ENCODE results near the gene RAD9B. TPM values are rescaled to one million over a fixed set of nuclear protein-coding genes. Genes with fewer than 3 reads are reported as not detected.

The RAD9B gene
- total RNA-seq, 1 donor from 2014 or later: 0.26 TPM

DNA sequence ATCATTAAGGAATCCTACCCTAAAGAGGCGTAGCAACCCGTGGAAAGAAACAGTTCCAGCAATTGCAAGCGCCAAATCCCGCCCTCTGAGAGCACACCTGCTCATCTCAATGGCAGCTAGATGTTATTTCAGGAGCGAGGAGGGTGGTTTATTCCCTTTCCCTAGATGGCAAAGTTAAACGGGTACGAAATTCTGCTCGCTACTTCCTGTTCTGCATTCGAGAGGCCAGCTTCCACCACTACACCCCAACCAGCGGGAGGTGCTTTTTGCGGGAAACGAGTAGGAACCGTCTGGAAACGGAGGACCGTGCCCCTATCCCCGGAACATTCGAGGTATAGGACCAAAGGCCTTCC, 756 bp upstream of the RAD9B start:
- no peak for TF ChIP-seq CTCF (IDR thresholded peaks at IDR 0.05; ENCODE audit: insufficient read depth, low read length, severe bottlenecking)
- FAIRE-seq: peak; percentile 55
- H3K36me3 ChIP-seq (ENCODE audit: control insufficient read depth, insufficient read depth, low read length): no peaks in the 10 kb centered on the region
- DNase-seq (ENCODE audit: low read depth): peak; percentile 72
- peak overlapping the region; percentile 70 for H3K4me3 ChIP-seq (ENCODE audit: low read depth, low read length)
- H3K27me3 ChIP-seq (ENCODE audit: control insufficient read depth, insufficient read depth, low read length): no peaks in the 10 kb centered on the region

GRCh38 chr12:110503432-110503831, 1.3 kb downstream of the RAD9B start:
- Histone ChIP-seq H3K36me3 (ENCODE audit: control insufficient read depth, insufficient read depth, low read length) (no peaks in the 10 kb centered on the region), H3K27me3 (ENCODE audit: control insufficient read depth, insufficient read depth, low read length) (no peaks in the 10 kb centered on the region), H3K4me3 (ENCODE audit: low read depth, low read length) (no peak overlapping the region)
- FAIRE-seq (no peak), DNase-seq (ENCODE audit: low read depth) (no peak)
- no peak for TF ChIP-seq CTCF (IDR thresholded peaks at IDR 0.05; ENCODE audit: insufficient read depth, low read length, severe bottlenecking)

GRCh38 chr12:110505332-110505731, 3.2 kb downstream of the RAD9B start:
- FAIRE-seq: no peak
- no peak overlapping the region for H3K4me3 ChIP-seq (ENCODE audit: low read depth, low read length)
- DNase-seq (ENCODE audit: low read depth): no peak
- H3K36me3 ChIP-seq (ENCODE audit: control insufficient read depth, insufficient read depth, low read length): no peaks in the 10 kb centered on the region
- no peaks in the 10 kb centered on the region for H3K27me3 ChIP-seq (ENCODE audit: control insufficient read depth, insufficient read depth, low read length)
- no peak for TF ChIP-seq CTCF (IDR thresholded peaks at IDR 0.05; ENCODE audit: insufficient read depth, low read length, severe bottlenecking)

DNA sequence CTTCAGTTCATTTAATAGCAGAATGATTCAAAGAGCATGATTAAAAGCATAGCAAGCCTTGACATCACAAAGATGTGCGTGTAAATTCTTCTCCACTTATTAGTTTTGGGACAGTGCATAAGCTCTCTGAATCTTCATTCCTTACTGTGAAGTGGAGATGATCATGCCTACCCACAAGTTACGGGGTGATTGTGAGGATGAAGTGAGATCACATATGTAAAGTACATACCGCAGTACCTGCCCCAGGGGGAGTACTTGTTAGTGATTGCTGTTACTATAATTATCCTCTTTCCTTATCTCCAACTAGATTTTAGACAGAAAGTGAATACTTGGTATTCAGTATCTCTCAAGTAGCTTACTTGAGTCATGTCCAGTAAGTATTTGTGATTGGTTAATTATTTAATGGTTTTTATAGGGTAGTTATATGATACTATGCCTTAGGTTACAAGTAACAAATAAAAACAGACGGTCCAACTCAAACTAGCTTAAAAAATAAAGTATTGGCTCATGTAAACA, 6.0 kb downstream of the RAD9B start:
- no peaks in the 10 kb centered on the region for H3K27me3 ChIP-seq (ENCODE audit: control insufficient read depth, insufficient read depth, low read length)
- no peaks in the 10 kb centered on the region for H3K36me3 ChIP-seq (ENCODE audit: control insufficient read depth, insufficient read depth, low read length)
- no peak overlapping the region for H3K4me3 ChIP-seq (ENCODE audit: low read depth, low read length)
- DNase-seq (ENCODE audit: low read depth) (peak; percentile 23), FAIRE-seq (no peak)
- no peak for TF ChIP-seq CTCF (IDR thresholded peaks at IDR 0.05; ENCODE audit: insufficient read depth, low read length, severe bottlenecking)

DNA sequence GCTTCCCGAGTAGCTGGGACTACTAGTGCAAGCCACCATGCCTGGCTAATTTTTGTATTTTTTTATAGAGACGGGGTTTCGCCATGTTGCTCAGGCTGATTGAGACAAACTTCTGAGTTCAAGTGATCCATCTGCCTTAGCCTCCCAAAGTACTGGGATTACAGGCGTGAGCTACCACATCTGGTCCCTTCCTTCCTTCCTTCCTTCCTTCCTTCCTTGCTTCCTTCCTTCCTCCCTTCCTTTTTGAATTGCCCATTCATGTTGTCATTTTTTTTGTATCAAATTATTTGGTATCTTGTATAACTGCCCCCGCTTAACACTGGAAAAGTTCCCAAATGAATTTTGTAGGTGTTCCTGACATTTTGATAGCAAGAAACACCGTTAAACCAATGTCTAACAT, 11.7 kb downstream of the RAD9B start:
- TF ChIP-seq CTCF (IDR thresholded peaks at IDR 0.05; ENCODE audit: insufficient read depth, low read length, severe bottlenecking): no peak
- FAIRE-seq (no peak), DNase-seq (ENCODE audit: low read depth) (no peak)
- H3K4me3 ChIP-seq (ENCODE audit: low read depth, low read length): no peak overlapping the region
- H3K27me3 ChIP-seq (ENCODE audit: control insufficient read depth, insufficient read depth, low read length): no peaks in the 10 kb centered on the region
- no peaks in the 10 kb centered on the region for H3K36me3 ChIP-seq (ENCODE audit: control insufficient read depth, insufficient read depth, low read length)

DNA sequence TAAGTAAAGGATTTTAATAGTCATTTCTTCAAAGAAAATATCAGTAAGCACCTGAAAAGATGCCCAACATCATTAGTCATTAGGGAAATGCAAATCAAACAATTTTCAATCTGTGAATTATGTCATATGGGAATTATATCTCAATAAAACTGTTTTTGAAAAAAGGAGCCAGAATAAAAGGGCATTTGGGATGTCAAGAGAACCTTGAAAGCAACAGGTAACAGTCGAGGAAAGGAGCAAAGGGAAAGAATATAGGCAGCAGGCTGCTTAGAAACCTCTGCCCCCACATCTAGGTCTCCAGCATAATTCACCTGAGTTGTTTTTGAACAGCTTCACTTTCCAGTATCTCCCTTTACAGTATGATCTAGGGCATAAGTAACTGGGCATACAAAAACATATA, 12.2 kb downstream of the RAD9B start:
- Histone ChIP-seq H3K27me3 (ENCODE audit: control insufficient read depth, insufficient read depth, low read length) (no peaks in the 10 kb centered on the region), H3K4me3 (ENCODE audit: low read depth, low read length) (no peak overlapping the region), H3K36me3 (ENCODE audit: control insufficient read depth, insufficient read depth, low read length) (no peaks in the 10 kb centered on the region)
- no peak for TF ChIP-seq CTCF (IDR thresholded peaks at IDR 0.05; ENCODE audit: insufficient read depth, low read length, severe bottlenecking)
- no peak for DNase-seq (ENCODE audit: low read depth)
- FAIRE-seq: no peak

All from bronchial epithelial cell (primary cell).